GM19351 (cell line): Measurements from ENCODE around the gene ARFIP1.
"Not testable (repeated sequence)": the region's sequence is repeated elsewhere in the genome, so short reads cannot be mapped to it uniquely, and the experiment has no call there.

Experiments used
- ATAC-seq: cut with Tn5 transposase; IDR thresholded peaks from one replicate; pipeline ENCODE4 v1.9.1; 2021; ENCODE audit warnings: mild to moderate bottlenecking, moderate library complexity; ENCODE audit not compliant: unreplicated experiment

ARFIP1 gene

DNA sequence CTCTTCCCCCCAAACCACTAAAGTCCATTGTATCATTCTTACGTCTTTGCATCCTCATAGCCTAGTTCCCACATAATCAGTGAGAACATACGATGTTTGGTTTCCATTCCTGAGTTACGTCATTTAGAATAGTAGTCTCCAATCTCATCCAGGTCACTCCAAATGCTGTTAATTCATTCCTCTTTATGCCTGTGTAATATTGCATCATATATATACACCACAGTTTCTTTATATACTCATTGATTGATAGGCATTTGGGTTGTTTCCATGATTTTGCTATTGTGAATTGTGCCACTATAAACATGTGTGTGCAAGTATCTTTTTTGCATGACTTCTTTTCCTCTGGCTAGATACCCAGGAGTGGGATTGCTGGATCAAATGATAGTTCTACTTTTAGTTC, 57.2 kb downstream of the ARFIP1 start:
- ATAC-seq = no peak

DNA sequence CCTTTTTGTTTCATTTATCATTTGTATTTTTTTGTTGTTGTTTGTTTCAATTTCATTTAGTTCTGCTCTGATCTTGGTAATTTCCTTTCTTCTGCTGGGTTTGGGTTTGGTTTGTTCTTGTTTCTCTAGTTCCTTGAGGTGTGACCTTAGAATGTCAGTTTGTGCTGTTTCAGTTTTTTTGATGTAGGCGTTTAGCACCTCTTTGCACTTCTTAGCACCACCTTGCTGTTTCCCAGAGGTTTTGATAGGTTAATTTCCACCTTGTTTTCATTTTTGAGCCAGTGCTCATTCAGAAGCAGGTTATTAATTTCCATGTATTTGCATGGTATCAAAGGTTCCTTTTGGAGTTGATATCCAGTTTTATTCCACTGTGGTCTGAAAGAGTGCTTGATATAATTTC, 60.0 kb downstream of the ARFIP1 start:
- not testable (repeated sequence) for ATAC-seq

DNA sequence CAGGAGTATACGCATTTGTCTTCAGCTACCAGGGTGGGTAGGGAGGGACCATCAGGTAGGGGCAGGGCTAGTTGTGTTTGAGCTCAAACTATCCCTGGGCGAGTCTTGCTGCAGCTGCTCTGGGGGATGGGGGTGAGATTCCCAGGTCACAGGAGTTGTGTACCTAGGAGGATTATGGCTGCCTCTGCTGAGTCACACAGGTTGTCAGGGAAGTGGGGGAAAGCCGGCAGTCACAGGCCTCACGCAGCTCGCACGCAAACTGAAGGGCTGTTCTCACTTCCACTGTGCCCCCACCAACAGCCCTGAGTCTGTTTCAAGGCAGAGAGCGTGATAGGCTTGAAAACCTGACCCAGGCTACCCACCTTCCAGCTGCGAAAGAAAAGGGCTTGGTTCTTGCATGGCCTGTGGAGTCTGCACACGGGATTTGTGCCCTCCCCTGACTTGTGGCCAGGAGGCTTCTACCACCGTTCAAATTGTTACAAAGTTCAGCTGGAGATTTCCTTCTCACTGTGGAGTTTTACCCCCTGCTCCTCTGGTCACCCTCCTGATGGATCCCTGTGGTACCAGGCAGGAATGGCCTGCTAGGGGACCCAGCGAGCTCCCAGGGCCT, 63.8 kb downstream of the ARFIP1 start:
- no peak for ATAC-seq

DNA sequence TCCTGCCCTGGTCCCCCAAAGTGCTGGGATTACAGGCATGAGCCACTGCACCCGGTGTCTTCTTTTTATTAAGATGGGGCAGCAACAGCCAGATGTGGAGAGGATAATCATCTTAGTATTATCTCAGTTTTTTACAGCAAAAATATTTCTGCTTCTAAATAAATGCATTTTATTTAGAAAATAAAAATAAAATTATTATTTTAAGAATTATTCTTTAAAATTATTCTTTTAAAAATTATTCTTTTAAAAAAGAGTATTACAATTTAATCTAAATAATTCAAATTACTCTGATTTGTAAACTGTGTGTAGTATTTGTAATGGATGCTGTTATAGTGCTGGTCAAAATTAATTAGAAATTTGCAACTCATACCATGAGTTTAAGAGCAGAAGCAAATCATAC, 67.6 kb downstream of the ARFIP1 start:
- ATAC-seq = no peak

DNA sequence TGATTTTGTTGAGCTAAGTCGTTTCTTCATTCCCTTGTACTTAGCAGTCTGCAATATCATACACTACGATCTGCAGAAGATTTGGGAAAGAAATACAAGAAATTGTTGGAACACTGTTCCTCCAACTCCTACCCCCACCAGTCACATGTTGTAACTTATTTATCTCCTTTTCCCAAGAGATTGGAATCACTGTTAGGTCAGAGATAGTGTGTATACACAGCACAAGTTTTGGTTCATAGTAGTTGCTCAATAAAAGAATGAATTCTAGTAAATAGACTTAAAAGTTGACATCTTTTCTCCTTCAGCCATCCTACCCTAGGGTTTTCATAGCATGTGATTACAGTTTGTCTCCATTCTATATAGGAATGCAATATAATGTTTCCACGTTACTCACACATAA, 68.8 kb downstream of the ARFIP1 start:
- no peak for ATAC-seq

DNA sequence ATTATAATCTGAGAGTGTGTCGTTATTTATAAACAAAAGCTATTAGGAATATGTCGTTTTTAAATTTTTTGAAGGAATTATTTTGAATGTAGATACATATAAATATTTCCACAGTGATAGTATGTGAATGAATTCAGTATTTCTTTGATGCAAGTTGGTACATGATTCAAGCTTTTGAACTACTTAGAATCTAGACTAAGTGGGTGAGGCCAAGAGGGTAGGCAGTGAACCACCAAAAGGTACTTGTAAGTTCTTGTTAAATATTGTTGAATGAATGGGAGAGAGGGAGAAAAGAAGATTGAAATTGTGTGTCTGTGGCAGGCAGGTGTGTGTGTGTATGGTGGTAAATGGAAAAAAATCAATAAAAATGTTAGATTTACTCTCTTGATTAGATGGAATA, 69.6 kb downstream of the ARFIP1 start:
- no peak for ATAC-seq

DNA sequence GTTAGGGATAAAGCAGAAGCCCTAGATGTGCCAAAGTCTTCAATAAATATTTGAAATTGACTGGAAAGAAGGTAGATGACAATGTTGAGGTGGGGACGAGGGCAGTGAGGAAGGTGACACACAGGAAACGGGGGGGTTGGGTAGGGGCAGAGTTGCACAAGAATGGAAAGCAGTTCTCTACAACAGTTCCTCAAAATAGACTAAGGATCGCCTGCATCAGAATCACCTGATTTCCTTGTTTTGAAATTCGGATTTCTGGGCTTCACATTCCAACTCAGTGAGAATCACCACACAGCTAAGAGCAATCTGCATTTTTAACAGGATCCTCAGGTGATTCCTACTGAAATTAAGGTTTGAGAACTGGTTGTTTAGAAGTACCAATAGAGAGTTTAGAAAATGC, 70.6 kb downstream of the ARFIP1 start:
- peak; percentile 67 for ATAC-seq

DNA sequence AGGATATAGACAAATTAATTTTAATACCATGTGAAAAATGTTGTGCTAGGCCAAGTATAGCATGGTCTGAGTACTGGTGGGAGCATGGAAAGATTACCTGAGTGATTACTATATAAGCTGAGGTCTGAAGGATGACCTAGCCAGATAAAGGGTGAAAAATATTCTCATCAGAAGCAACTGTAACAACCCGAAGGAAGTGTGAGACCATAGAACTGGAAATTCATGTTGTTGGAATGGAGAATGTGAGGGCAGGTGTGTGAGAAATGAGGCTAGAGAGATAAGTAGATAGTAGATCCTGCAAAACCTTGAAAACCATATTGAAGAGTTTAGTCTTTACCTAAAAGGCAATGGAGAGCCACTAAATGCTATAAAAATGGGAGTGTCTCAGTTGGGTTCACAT, 71.5 kb downstream of the ARFIP1 start:
- no peak for ATAC-seq

DNA sequence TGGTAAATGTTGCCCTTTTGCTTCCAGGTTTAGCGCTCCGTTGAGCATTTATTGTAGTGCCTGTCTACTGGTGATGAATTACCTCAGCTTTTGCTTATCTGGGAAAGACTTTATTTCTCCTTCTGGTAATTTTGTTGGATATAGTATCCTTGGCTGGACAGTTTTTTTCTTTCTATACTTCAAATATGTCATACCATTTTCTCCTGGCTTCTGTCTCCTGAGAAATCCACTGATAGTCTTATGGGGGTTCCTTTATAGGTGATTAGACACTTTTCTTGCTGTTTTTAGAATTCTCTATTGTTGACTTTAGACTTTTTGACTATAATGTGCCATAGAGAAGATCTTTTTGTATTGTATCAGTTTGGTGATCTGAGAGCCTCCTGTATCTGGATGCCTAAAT, 73.5 kb downstream of the ARFIP1 start:
- no peak for ATAC-seq

DNA sequence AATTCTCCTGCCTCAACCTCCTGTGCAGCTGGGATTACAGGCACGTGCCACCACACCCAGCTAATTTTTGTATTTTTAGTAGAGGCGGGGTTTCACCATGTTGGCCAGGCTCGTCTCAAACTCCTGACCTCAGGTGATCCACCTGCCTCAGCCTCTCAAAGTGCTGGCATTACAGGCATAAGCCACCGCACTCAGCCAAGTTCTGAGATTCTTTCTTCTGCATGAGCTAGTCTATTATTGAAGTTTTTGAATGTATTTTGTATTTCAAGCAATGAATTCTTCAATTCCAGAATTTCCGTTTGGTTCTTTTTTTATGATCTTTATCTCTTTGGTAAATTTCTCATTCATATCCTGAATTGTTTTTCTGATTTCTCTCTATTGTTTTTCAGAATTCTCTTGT, 74.3 kb downstream of the ARFIP1 start:
- not testable (repeated sequence) for ATAC-seq

DNA sequence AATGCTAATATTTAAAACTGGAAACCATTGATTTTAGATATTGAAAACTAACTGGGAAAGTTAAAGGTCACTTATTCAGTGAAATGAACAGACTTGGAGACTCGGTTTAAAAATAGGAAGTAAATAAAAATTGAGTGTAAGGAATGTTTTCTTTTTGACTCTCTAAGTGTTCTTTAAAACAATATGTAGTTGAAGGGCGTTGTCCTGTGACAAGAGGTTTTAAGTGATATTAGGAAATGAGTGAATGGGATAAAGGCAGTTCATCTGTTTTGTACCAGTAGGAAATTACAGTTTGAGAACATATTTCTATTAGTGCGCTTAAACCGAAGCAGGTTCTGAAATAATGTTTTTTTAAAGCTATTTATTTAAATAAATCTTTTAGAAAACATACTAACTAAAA, 77.2 kb downstream of the ARFIP1 start:
- ATAC-seq = no peak

DNA sequence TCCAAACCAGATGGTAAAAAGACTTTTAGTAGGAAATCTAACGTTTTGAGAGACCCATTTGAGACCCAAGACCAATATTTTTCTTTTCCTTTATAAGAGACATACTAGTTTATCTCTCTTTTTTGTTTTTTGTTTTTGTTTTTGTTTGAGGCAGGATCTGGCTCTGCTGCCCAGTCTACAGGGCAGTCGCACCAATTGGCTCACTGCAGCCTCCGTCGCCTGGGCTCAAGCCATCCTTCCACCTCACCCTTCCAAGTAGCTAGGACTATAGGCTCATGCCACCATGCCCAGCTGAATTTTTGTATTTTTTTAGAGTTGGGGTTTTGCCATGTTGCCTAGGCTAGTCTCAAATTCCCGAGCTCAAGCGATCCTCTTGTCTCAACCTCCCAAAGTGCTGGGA, 79.2 kb downstream of the ARFIP1 start:
- no peak for ATAC-seq

DNA sequence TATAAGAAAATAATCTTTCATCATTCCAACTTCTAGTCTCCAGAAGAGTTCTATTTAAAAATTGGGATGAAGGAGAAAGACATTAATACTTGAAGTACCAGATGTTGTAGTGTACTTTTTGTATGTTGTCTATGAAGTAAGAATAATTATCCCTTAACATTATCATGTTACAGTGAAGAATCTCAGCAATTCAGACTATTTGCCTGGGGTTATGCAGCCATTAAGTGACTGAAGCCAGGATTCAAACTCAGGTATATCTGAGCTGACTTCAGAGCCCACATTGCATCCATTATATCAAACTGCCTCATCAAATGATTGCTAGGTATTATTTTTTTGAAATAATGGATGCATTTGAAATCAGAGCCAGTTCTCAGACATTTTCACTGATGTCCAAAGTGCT, 80.3 kb downstream of the ARFIP1 start:
- no peak for ATAC-seq

DNA sequence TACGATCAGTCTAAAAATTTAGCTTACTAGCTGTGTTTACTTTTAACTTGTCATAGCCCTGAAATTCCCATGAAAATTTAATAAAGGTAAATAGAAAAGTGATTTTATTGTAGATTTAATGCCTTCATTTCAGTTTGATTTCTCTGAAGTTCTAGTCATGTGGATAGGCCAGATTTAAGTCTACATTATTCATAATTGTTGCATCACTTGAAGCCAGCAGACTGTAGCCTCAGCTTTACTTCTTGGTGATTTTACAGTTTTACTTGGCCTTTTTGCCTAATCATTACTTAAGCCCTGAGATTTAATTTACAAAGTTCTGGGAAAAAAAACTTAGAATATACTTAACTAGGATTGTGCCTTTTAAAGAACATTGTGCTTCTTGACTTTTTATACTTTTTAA, 82.9 kb downstream of the ARFIP1 start:
- no peak for ATAC-seq

DNA sequence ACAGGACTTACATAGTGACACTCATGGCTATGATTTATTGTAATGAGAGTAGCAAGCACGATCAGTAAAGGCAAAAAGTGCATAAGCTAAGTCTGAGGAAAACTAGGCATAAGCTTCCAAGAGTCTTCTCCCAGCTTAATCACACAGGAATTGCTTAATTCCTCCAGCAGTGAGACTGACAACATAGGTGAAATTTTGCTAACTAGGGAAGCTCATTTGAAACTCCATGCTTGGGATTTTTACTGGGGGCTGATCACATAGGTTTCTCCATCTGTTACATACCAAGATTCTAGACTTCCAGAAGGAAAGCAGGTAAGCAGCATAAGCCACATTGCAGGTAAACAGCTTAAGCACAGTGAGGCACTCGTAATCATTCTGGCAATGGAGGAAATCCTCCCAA, 84.6 kb downstream of the ARFIP1 start:
- ATAC-seq = no peak

DNA sequence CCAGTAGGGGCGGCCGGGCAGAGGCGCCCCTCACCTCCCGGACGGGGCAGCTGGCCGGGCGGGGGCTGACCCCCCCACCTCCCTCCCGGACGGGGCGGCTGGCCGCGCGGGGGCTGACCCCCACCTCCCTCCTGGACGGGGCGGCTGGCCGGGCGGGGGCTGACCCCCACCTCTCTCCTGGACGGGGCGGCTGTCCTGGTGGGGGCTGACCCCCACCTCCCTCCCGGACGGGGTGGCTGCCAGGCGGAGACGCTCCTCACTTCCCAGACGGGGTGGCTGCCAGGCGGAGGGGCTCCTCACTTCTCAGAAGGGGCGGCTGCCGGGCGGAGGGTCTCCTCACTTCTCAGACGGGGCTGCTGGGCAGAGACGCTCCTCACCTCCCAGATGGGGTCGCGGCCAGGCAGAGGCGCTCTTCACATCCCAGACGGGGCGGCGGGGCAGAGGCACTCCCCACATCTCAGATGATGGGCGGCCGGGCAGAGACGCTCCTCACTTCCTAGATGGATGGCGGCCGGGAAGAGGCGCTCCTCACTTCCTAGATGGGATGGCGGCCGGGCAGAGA, 86.8 kb downstream of the ARFIP1 start:
- ATAC-seq = not testable (repeated sequence)

DNA sequence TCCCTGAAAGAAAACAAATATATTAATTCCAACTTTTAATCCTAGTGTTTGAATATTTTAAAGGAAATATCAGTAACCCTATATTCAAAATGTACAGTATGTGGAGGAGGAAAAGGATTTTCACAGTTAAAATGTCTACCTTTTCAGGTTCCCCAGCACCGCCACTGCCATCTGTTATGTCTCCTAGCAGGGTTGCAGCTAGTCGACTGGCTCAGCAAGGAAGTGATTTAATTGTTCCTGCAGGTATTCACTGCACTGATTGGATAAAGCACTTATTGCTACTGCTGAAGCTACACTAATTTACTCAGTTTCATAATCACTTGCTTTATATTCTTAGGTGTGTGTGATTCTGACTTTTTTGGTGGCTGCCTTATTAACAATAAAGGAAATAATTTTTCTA, 90.9 kb downstream of the ARFIP1 start:
- no peak for ATAC-seq

DNA sequence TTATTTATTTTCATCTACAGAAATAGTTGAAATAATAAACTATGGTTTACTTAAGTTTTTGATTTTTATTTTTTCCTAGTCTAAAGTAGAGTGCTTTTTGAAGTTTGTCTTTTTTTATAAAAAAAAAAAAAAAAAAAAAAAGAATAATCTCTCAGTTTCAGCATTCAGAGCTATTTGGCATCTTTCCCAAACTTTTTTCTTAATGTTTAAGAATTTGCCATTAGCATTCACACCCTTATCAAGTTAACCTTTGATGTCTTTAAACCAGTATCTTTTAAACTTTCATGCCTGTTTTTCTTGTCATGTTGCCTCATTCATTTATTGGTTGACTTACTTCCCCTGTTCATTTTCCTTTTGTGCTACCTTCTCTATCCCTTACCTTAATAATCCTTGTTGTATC, 95.5 kb downstream of the ARFIP1 start:
- no peak for ATAC-seq

DNA sequence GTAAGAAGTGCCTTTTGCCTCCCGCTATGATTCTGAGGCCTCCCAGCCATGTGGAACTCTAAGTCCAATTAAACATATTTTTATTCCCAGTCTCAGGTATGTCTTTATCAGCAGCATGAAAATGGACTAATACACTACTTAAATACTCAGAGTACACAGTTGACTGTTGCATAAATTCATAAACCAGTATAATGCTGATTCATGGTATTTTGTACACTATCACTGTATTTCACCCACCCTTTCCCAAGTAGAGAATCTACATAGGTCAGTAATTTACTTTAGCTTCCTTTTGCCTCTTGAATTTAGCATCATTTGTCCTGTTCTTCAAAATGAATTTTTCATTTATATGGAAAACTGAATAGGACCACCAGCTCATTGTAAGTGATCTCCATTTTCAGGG, 98.1 kb downstream of the ARFIP1 start:
- no peak for ATAC-seq

DNA sequence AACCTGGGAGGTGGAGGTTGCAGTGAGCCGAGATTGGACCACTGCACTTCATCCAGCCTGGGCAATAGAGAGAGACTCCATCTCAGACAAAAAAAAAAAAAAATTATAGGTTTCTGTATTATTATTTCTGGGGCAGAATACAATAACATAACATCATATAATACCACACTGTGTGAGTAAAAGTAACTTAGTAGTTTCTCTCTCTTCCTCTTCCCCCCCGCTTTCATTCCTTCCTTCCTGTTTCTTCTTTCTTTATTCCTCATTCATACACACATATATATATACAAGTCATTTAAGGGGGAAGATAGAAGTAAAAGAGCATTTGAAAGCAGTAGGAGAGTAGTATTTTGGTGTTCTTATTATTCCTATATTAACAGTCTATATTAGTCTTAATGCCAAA, 100.5 kb downstream of the ARFIP1 start:
- ATAC-seq = no peak

DNA sequence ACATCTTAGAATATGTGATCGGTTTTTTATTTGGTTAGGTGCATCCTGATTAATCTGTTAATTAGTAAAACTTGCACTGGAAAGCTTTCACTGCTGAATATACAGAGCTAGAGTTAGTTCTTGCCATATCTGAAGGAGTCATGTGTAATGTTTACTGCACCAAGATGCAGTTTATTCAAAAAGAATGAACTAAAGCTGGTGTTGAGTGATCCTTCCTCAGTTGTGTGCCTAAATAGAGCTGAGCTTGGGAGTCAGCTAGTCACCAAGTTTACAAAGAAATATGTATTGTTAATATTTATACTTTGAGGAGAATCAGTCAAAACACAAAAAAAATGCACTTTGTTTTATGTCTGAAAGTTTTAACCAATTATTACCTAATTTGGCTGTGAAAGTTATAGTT, 102.2 kb downstream of the ARFIP1 start:
- no peak for ATAC-seq

DNA sequence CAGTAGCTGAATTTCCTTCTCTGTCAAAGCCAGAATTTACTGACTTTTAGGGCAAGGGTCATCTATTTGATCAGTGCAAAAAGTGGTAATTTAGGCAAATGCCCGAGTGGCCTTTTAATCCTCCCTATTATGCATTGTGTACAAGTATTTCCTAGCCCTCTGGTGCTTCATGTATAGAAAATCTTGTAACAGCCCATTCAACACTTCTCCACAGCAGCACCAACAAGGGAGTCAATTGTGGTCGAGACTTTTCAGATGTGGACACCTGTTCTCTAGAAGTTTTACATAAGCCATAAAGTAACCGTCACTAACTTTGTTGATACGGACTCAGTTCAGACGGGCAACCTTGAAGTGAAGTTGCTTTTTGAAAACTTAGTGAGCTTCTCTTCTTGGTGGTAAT, 105.4 kb downstream of the ARFIP1 start:
- ATAC-seq = no peak

DNA sequence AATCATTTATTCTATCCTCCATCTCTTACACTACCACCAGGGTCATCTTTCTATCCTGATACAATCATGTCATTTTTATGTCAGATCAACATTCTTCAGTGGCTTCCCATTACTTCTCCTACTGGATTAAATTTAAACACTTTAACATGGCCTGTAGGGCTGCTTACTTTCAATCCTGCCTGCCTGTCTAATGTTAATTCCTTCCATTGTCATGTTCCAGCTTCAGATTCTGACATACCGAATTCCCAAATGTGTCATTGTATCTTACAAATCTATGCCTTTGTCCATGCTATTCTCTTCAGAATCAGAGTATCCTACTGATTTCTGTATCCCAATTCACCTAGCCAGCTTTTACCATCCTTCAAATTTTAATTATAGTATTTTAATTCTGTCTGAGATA, 106.4 kb downstream of the ARFIP1 start:
- no peak for ATAC-seq
